NK-92 treated with Interleukin-12 subunit alpha and Interleukin-12 subunit beta, amount 100 ng/mL, for 24 hours (cell line): ENCODE measurements around the gene CEP20.

Experiments
- DNase-seq: peaks from one replicate; lab custom pipeline; 2025; lab: John Stamatoyannopoulos, UW

The CEP20 gene

DNA sequence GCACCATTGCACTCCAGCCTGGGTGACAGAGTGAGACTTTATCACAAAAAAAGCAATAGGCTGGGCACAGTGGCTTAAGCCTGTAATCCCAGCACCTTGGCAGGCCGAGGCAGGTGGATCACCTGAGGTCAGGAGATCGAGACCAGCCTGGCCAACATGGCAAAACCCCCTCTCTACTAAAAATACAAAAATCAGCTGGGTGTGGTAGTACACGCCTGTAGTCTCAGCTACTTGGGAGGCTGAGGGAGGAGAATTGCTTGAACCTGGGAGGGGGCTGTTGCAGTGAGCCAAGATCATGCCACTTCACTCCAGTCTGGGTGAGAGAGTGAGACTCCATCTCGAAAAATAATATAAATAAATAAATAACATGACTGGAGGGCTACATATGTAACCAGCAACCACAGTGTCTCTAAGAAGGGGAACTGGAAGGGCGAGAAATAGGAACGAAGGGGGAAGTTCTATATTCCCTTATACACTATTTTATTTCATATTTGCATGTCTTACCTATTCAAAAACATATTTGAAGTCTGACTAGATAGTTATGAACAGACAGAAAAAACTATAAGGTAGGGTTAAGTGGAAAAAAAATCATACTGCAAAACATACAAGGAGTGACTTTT, 57.5 kb downstream of the CEP20 start:
- no peak for DNase-seq

DNA sequence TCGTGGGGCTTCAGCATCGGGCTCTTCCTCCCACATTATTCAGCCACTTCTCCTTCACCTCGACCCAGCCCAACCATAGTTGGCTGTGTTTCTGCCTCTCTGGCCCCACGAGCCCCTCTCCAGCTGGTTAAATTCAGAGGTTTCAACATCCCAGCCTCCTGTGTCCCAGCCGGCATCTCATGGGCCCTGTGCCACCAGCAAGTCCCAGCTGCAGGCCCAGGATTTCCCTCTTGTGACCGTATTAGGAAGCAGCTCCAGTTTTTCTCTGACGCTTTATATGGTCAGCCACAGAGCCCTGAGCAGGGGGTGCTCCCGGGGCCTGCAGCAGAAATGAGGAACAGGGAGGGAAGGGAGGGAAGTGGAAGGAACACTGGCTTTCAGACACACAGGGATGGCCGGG, 58.9 kb downstream of the CEP20 start:
- no peak for DNase-seq

DNA sequence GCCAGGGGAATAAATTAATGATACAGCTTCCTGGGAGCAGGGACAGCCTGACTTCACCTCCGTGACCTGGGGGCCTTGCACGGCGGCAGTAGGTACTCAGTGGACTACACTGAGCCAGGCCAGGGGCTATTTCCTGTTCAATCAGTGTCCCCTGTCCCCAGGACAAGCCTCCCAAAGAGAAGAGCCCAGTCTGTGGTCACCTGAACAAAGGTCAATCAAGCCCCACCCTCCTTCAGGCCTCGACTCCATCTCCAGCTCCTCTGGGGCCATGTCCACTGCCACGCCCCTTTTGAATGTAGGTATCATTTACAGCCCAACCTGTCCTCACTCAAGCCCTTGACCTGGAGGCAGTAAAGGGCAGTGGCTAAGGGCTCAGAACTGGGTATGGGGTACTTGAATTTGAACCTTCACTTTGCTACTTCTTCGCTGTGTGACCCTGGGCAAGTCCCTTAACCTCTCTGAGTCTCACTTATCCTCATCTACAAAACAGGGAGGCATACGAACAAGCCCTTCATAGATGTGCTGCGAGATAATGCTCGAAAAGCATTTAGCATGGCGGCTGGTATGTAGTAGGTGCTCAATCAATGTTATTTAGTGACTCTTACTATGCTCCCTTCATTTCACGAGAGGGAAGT, 60.6 kb downstream of the CEP20 start:
- DNase-seq: no peak

DNA sequence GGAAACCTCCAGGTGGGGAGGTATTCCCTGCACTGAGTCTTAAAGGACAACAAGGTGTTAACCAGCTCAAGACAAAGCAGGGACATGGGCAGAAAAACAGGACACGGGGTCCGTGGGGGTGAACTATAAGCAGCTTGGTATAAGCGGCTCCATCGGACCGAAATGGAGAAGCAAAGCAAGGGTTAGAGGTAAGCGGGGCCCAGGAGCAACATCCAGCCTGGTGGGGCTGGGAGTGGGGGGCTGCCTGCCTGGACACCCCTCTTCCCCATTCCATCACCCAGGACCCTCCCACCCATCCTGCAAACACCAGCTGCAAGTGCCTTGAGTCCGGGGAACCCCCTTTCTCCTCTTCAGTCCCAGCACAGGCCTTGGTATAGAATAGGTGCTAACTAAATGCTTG, 61.1 kb downstream of the CEP20 start:
- DNase-seq: no peak

DNA sequence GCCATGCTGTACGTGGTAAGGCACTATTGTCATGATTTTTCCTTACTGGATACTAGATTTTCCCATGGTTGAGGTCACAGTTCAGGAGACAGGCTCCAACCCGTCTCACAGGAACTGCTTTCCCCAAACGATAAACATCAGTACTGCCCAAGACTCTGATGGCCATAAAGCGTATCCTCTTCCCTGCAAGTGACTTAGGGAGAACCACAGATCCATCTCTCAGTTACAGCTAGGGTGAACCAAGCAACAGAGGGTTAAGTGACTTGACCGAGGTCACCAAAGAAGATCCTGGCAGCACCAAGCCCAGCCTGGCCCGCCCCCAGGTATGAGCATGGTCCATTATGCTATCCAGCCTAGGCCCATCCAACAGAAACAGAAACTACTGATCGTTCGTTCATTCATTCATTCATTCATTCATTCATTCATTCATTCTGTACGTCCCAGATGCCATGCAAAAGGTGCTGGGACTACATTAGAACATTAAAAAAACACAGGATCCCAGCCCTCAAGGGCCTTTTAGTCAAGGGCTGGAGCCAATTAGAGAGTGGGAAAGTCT, 62.6 kb downstream of the CEP20 start:
- DNase-seq: no peak

DNA sequence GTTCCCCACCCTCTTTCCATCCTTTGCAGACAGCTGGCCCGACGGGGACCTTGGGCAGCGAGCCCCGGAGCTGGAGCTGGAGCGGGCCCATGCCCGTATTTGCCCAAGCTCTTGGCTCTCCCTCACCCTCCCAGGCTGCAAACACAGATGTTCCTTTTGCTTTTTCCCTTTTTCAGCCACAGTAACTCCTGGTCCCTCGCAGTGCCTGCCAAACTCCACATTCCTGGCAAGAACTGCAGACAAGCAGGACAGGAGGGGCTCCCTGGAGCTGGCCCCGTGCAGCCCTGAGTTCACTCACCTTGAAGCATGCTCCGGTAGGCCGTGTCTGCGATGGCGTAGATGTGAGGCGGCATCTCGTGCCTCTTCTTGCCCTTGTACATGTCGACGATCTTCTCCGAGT, 65.4 kb downstream of the CEP20 start:
- no peak for DNase-seq

DNA sequence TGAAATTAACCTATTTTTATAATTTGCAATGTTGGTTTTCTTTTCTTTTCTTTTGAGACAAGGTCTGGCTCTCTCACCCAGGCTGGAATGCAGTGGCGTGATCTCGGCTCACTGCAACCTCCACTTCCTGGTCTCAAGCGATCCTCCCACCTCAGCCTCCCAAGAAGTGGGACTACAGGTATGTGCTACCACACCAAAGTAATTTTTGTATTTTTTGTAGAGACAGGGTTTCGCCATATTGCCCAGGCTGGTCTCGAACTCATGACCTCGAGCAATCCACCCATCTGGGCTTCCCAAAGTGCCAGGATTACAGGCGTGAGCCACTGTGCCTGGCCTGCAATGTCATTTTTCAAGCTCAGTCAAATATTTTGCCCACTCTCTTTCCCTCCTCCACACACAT, 67.6 kb downstream of the CEP20 start:
- DNase-seq: no peak

DNA sequence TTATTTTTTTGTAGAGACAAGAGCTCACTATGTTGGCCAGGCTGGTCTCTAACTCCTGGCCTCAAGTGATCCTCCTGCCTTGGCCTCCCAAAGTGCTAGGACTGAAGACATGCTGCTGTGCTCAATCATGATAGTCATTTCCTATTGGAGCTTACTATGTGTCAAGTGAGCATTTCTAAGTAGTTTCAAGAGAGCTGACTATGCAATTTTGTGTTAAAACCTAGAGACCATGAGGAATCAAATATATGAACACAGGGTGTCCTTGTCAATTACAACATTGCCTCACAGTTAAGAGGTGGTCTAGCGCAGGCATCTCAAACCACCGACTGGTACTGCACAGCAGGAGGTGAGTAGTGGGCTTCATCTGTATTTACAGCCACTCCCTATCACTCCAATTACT, 69.4 kb downstream of the CEP20 start:
- no peak for DNase-seq

DNA sequence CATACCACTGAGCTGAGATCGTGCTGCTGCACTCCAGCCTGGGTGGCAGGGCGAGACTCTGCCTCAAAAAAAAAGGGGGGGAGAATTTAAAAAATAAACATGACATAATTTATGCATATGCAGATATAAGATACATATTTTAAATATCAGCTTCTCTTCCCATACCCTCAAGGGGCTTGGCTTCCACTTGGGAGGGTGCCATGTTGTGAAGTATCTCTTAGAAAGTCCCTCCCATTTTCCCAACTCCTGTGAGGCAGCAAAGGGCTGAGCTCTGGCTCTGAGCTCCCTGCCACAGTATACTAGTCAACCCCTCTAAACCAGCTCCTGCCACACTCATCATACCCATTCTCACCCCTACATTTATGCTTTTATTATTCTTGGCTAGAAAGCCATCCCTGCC, 71.0 kb downstream of the CEP20 start:
- DNase-seq: no peak

DNA sequence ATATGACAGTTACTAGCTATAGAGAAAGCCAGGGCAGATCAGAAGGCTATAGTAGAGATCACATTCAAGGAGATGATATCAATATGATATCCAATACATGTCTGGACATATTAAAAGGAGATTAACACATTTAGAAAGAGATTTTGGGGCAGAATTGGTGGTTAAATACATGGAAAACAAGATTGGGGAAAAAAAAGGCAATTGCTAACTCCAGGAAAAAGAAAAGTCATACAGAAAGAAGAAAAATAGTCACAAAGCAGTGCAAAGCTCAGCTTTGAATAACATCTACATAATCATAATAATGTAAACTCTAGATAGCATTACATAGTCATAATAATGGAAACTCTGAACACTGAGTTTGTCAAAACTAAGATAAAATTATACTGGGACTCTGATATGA, 72.2 kb downstream of the CEP20 start:
- DNase-seq: no peak
